NCI-H345 treated with DMSO at 0.1 percent for 48 hours (cell line): Measurements from ENCODE around the gene ASB1.
"Not testable (repeated sequence)": the region's sequence is repeated elsewhere in the genome, so short reads cannot be mapped to it uniquely, and the experiment has no call there.

Source experiments
- DNase-seq: peaks from one replicate; lab custom pipeline; 2025; ENCODE audit not compliant: unreplicated experiment; lab: John Stamatoyannopoulos, UW

ASB1 gene

DNA sequence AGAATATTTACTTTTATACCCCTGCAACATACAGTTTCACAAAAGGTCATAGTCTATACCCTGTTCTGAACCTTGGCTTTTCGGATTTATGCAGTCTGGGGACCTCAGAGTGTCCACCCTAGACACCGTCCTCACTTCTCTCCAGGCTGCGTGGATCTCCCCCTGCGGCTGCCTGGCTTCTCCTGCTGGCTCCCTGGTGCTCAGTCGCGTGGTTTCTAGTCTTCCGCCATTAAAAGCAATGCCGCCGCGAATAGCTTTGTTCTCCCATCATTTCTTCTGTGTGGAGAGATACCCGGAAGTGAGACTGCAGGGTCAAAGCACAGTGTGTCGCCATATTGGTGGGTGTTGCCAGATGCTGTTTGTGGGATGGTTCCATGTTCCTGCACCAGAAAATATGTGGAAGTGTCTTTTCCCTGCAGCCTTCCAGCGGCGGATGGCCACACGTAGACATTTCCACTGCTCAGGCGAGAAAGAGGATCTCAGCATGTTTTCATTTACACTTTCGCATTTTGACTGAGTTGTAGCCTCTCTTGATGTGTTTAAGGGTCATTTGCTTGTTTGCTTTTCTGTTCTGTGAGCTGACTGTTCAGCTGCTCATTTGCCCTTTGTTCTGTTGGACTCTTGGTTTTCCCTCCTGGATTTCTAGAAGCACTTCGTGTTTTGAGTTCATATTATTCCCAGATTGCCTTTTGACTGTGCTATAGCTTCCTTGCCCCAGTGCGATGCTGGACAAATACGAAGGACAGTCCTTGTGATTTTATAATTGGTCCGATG lies 22.9 kb upstream of the ASB1 start:
- DNase-seq: peak; percentile 52

DNA sequence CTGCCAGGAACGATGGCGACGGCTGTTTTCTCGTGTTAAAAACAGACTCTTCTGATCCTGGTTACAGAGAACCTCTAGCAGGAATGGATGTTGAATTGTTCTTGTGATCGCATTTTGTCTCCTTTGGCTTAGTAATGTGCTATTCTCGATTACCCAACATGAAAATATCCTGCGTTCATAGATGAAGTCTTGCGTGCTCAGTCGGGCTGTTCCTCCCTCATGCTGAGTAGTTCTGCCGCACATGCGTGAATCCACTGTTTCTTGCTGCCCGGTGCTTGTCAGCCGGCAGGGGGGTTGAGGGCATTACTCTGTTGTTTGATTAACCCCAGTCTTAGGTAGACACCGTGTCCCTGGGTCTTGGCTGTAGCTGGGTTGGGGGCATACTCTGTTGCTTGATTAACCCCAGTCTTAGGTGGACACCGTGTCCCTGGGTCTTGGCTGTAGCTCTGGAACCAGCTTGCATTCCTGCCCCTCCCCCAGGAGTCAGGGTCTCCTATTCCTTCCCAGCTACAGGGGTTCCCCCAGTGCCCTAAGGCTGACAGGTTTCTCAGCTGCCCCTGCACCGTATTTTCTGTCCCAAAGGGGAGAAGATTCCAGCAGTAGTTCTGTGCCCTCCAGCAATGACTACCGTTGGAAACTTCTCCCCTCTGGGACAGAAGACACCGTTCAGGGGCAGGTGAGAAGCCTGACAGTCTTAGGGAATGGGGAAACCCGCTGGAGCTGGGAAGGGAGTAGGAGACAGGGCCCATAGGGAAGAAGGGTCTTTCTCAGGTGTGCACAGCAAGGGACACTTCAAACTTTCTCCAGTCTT lies 22.1 kb upstream of the ASB1 start:
- peak; percentile 30 for DNase-seq

GRCh38 chr2:238405217-238405555 lies 21.5 kb upstream of the ASB1 start:
- not testable (repeated sequence) for DNase-seq

DNA sequence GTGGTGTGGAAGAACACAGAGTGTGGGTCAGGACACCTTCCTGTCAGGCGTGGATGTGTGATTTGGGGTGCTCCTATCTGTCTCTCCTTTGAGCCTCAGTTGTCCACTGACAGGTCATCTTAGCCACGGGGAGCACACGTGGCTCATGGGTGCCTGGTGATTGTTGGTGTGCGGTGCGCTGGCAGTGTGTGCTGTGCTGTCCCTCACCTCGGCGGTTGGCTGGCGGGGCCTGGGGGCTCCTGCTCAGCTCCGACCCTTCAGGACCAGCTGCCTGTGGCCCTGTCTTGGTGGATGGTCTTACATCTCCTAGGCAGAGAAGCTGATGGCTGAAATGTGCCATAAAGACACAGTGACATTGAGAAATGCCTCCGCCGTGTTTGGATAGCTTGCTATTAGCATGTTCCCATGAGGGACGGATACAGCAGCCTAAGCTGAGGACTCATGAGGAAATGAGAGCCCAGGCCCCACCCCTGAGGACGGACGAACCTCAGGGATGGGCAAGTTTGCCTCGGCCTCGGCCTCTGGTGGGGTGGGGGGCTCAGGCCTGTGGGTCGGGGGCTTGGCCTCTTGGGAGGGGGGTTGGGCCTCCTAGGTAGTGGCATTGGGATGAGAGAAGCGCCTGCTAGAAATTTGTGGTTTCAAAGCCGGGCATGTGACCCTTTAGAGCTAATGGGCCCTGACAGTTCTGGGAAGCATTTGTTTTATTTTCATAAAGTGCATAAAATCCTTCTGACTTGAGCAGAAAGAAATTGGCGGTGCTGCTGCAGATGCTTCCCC lies 20.3 kb upstream of the ASB1 start:
- no peak for DNase-seq

DNA sequence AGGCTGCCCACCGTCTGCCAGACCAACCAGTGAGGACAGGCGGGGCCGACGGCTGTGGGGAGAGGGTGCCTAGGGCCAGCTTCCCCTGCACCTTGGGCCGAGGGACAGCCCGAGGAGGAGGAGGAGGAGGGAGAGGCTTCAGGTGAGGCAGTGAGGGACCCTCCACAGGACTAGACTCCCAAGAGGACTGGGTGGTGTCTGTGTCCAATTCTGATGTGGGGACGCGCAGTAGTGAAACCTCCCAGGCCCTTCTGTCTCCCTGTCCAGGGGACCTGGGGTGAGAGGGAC lies 19.8 kb upstream of the ASB1 start:
- no peak for DNase-seq

DNA sequence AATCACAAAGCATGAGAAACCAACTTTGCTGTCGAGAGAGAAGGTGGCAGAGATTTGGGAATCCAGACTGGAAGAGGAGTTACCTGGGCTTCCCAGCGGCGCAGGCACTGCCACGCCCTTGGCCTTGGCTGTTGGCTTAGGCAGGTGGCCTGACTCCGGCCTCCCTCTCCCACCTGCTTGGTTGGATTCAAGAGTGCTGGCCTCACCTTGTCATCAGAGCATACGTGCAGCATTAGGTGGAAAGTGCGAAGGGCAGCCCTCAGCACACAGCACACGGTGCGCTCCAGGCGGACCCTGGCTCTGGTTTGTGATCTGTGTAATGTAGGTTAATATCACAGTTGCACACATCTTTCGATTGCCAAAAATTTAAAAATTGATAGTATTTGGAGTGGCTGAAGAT lies 19.2 kb upstream of the ASB1 start:
- no peak for DNase-seq

GRCh38 chr2:238408615-238409340 lies 17.9 kb upstream of the ASB1 start:
- DNase-seq: no peak

GRCh38 chr2:238409341-238410199 lies 17.2 kb upstream of the ASB1 start:
- no peak for DNase-seq

GRCh38 chr2:238412067-238412767 lies 14.5 kb upstream of the ASB1 start:
- no peak for DNase-seq

- no peak for DNase-seq
Observed at GRCh38 chr2:238413368-238413767, 13.4 kb upstream of the ASB1 start.

DNA sequence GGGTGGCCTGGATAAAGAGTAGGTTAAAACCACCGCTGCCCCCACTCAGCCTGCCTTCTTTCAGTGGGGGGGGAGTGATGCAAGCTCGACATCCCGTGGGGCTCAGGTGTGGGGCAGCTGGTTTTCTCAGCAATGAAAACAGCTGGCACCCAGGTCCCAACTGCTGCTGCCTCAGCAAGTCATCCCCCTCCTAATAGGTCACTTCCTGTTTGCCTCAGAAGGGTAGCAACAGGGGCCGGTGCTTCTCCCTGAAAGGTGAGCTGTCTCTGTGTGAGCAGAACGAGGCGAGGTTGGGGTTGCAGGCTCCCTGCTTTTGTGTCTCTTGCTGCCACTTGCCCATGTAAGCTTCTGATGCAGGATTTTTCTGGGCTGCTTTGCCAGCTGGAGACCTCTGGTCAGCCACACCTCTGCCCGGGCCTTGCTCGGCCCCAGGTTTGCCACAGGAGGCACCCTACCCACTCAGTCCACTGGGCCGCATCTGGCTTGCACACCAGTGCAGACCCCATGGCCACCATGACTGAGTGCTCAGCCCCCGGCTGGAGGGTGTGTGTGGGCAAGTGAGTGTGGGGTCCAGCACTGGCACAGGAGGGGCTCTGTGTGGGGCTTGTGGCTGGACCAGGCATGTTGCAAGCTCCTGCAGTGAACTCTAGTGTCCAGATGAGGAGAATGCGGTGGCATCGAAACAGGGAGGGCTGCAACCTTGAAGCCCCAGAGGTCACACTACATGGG lies 11.5 kb upstream of the ASB1 start:
- DNase-seq: no peak

DNA sequence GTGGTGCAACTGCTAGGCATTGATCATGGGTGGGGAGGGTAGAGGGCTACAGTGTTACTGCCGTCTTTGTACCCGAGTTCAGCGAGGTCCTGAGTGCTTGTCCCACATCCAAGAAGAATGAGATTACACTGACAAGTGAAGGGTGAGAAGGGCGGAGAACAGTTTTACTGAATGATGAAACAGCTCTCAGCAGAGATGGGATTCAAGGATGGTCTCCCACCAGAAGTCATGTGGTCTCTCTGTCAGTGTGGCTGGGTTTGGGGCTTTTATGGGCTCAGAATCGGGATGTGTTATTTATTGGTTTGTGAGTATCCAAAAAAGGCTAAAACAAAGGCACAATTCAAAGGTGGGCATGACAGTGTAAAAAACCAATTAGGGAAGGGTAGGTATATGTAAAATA lies 10.8 kb upstream of the ASB1 start:
- DNase-seq: no peak

GRCh38 chr2:238418196-238418998 lies 8.3 kb upstream of the ASB1 start:
- no peak for DNase-seq

DNA sequence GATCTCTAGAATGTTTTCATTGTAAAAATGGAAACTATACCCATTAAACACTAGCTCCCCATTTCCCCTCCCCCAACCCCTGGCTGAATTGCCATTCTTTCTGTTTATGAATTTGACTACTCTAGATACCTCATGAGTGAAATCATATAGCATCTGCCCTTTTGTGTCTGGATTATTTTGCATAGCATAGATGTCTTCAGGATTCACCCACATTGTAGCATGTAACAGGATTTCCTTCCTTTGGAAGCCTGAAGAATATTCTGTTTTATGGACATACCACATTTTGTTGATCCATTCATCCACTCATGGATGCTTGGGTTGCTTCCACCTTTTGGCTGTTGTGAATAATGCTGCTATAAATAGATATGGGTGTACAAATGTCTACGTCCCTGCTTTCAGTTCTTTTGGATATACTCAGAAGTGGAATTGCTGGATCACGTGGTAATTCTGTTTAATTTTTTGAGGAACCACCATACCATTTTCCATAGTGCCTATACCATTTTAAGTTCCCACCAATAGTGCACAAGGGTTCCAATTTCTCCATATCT lies 7.7 kb upstream of the ASB1 start:
- no peak for DNase-seq

DNA sequence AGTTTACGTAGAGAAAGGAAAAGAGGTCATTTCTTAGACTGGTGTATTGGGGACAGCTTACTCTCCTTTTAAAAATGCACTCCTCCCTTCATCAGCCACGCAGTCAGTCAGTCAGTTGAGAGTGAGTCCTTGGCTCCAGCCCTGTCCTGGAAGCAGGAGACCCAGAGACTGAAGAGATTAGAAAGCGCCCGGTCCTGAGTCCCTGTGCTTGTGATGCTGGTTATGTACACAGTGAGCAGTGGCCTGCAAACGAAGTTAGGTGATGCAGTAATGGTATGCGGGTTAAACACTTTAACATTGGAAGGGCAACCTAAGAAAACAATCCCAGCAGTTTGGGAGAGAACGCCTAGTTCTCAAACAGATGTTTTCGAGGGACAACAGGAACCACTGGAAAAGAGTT lies 6.3 kb upstream of the ASB1 start:
- no peak for DNase-seq

DNA sequence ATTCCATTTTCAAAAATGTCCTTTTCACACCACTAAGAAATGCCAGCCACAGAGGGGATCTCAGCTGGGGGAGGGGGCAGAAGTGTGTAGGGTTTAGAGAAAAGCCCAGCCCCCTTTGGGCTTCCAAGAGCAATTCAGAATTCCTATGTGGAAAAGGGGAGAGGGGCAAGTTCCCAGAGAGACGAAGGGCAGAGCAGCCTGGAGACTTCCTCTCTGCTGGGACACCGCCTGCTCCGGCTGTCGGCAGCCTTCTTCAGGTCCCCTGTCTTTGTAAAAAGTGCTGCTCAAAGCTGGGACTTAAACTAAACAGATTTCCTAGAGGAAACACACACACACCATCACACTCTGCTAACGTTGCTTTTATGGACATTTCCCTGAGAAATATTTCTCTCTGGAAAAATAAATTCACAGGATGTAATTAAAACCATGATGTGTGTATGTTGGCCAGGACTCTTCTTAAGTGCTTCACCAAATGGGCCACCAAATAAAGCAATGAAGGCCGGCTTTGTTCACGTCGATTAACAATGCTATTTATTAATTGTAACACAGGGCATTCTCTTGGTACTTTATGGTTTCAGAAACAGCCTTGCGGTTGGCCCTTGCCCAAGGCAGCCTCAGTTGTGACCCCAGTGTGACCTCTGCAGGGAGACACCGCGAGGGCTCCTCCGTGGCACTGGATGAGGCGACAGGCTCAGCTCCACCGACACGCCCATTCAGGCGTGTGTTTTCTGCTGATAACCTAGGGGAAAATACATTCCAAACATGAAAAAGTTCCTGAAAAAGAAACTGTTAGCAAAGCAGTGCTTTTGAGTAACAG lies 5.6 kb upstream of the ASB1 start:
- no peak for DNase-seq

DNA sequence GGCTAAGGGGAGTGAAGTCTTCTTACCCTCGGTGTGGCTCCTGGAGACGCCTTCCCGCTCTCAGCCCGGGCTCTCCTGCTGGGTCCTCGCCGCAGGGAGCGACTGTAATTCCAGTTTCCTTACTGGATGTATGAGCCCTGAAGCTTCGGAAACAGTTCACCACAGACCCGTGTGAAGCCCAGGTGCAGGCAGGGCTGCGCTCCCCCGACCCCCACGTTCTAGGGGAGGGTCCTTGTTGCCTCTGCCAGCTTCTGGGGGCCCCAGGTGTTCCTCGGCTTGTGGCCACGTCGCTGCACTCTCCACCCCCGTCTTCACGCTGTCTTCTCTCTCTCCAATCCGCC lies 5.1 kb upstream of the ASB1 start:
- DNase-seq: no peak
